T-cell (primary cell): ENCODE data around the gene DENND2A. TPM values are rescaled to one million over a fixed set of nuclear protein-coding genes. Genes with fewer than 3 reads are reported as not detected.

Experiments used
- ATAC-seq, 4 experiments: fragments of 200-7000 bp in 3 of 4; fragments of 150-1000 bp in 1 of 4; cut with Tn5 transposase; replicated peaks in 1 of 4; 1 replicate in 3 of 4; 2 replicates in 1 of 4; pipeline ENCODE4 v1.10.0; 2021; ENCODE audit warnings: moderate library complexity in 3 of 4, mild to moderate bottlenecking in 2 of 4, moderate number of reproducible peaks in 1 of 4
- CTCF ChIA-PET, 2 donors: fragments of 300-600 bp; sonication (Branson Sonifier 250); formaldehyde crosslinking; loops; one replicate each; lab custom pipeline; 2022; ENCODE audit warnings: antibody characterized with exemption in 2 of 2; lab: Charles Lee
- POLR2A ChIA-PET, 2 donors: fragments of 300-600 bp; sonication (Branson Sonifier 250); formaldehyde crosslinking; loops; one replicate each; lab custom pipeline; 2022; ENCODE audit warnings: antibody characterized with exemption in 2 of 2; lab: Charles Lee
- DNase-seq, 35 experiments: peaks; one replicate each; pipeline versions ENCODE4 v3.0.0 to v3.0.0-alpha.2; 2013 to 2023
- H3K27ac ChIP-seq: one replicate; pipeline ENCODE4 v1.5.1; 2013; ENCODE audit warnings: low read length
- H3K27me3 ChIP-seq, 2 experiments: replicated peaks in 1 of 2; 1 replicate in 1 of 2; 2 replicates in 1 of 2; pipeline versions ENCODE4 v1.6.1 to v1.7.0; 2013; ENCODE audit warnings: low read length in 1 of 2, mixed read lengths in 1 of 2; ENCODE audit not compliant: control insufficient read depth in 2 of 2, insufficient read depth in 2 of 2; ENCODE audit errors: extremely low read depth in 1 of 2
- H3K36me3 ChIP-seq, 2 donors: 1 replicate in 1 of 2; 2 replicates in 1 of 2; pipeline versions ENCODE4 v1.6.1 to v1.7.0; 2013; ENCODE audit warnings: low read length in 1 of 2; ENCODE audit not compliant: control insufficient read depth in 2 of 2, insufficient read depth in 1 of 2; ENCODE audit errors: extremely low read depth in 1 of 2
- H3K4me1 ChIP-seq, 2 experiments: 1 replicate in 1 of 2; 2 replicates in 1 of 2; pipeline versions ENCODE4 v1.6.1 to v1.7.0; 2013; ENCODE audit warnings: low read length in 2 of 2, mixed read lengths in 1 of 2; ENCODE audit not compliant: insufficient read depth in 2 of 2, control insufficient read depth in 1 of 2; ENCODE audit errors: extremely low read depth in 1 of 2
- H3K4me3 ChIP-seq, 2 donors: 1 replicate in 1 of 2; 2 replicates in 1 of 2; pipeline versions ENCODE4 v1.5.1 to v1.7.0; 2013; ENCODE audit warnings: mild to moderate bottlenecking in 2 of 2, low read length in 1 of 2, moderate library complexity in 1 of 2; ENCODE audit not compliant: control insufficient read depth in 1 of 2; ENCODE audit errors: extremely low read depth in 1 of 2
- H3K9me3 ChIP-seq: 2 replicates; pipeline ENCODE4 v1.7.0; 2013
- H3K27ac Mint-ChIP-seq, 2 donors: one replicate each; pipeline ENCODE4 v1.8.0; 2020 to 2021; ENCODE audit warnings: mild to moderate bottlenecking in 2 of 2, mixed read lengths in 2 of 2
- H3K27me3 Mint-ChIP-seq, 2 donors: one replicate each; pipeline ENCODE4 v1.8.0; 2021 to 2022; ENCODE audit warnings: mixed read lengths in 2 of 2
- H3K36me3 Mint-ChIP-seq: one replicate; pipeline ENCODE4 v1.8.0; 2021; ENCODE audit warnings: mixed read lengths
- H3K4me1 Mint-ChIP-seq, 3 donors: one replicate each; pipeline ENCODE4 v1.8.0; 2020 to 2022; ENCODE audit warnings: mixed read lengths in 3 of 3, mild to moderate bottlenecking in 1 of 3
- H3K4me3 Mint-ChIP-seq, 3 donors: one replicate each; pipeline ENCODE4 v1.8.0; 2020 to 2022; ENCODE audit warnings: mild to moderate bottlenecking in 3 of 3, mixed read lengths in 3 of 3, moderate library complexity in 3 of 3
- H3K9me3 Mint-ChIP-seq, 3 donors: one replicate each; pipeline ENCODE4 v1.8.0; 2020 to 2022; ENCODE audit warnings: mixed read lengths in 3 of 3
- WGBS: methylation state at CpG from one replicate; pipeline ENCODE4 v1.1.5; 2013; ENCODE audit warnings: missing lambda C conversion rate; ENCODE audit not compliant: insufficient coverage; 5-methylcytosine and 5-hydroxymethylcytosine counted together
- total RNA-seq, 35 experiments: library from RNA in 6 of 35; stranded (reverse) in 6 of 35; fragments of 120-200 nt in 1 of 35; gene quantifications; one replicate each; pipeline versions ENCODE4 v1.2.1 to v1.2.4 and lab custom pipeline; 2013 to 2026

The DENND2A gene
- total RNA-seq, 5 donors from 2014 or later (not counting 1 experiment from before 2014, with no cell fraction given): 0.09 TPM; not detected in 4

- ATAC-seq (no peak), DNase-seq (no peak)
- H3K36me3 Mint-ChIP-seq: peaks cover 31% of the 10 kb centered on the region
- Histone ChIP-seq H3K9me3 (no peaks in the 10 kb centered on the region), H3K27ac (no peak overlapping the region), H3K4me1 (peaks cover 3 to 22% of the 10 kb centered on the region in 2 experiments), H3K36me3 (peaks cover 7 to 17% of the 10 kb centered on the region in 2 donors), H3K4me3 (no peak overlapping the region), H3K27me3 (peaks cover 0 to 2% of the 10 kb centered on the region in 2 experiments)
- ChIA-PET CTCF (interaction anchor here (0.6 to 1.0 kb wide), 4 partner anchors 49 to 197 kb away, joined by 3 to 4 read pairs (median 3); no protein-coding TSS in a partner anchor), POLR2A (interaction anchor here in 1 of 2 donors (0.6 kb wide), 1 partner anchor 65 kb away, joined by 3 read pairs; no protein-coding TSS in a partner anchor)
- peak overlapping the region; percentile 69 to 80 for H3K27ac Mint-ChIP-seq
- H3K9me3 Mint-ChIP-seq: no peaks in the 10 kb centered on the region
- no peaks in the 10 kb centered on the region for H3K27me3 Mint-ChIP-seq
- peak overlapping the region; percentile 83 to 89 (median 86) for H3K4me3 Mint-ChIP-seq
- H3K4me1 Mint-ChIP-seq: peaks cover 31 to 49% (median 38%) of the 10 kb centered on the region in 3 donors
- WGBS: 94% methylated on average over 4 of the region's 5 CpGs
These were observed 33.8 kb upstream of the DENND2A start for GRCh38 chr7:140674356-140674800.

GRCh38 chr7:140673774-140674155 lies 33.2 kb upstream of the DENND2A start:
- Mint-ChIP-seq H3K36me3 (peaks cover 25% of the 10 kb centered on the region), H3K27me3 (no peaks in the 10 kb centered on the region)
- CTCF ChIA-PET: interaction anchor here (1.0 kb wide), 2 partner anchors 50 to 138 kb away, joined by 3 to 4 read pairs; no protein-coding TSS in a partner anchor

GRCh38 chr7:140673063-140673773 lies 32.6 kb upstream of the DENND2A start:
- peaks cover 3 to 22% of the 10 kb centered on the region in 2 experiments for H3K4me1 ChIP-seq
- peaks cover 5 to 10% of the 10 kb centered on the region in 2 donors for H3K36me3 ChIP-seq
- peak; percentile 79 to 83 (median 82) for ATAC-seq
- Mint-ChIP-seq H3K27ac (peak overlapping the region; percentile 89 to 95), H3K4me3 (peak overlapping the region; percentile 83 to 89 (median 86)), H3K36me3 (peaks cover 21% of the 10 kb centered on the region), H3K4me1 (peaks cover 29 to 47% (median 38%) of the 10 kb centered on the region in 3 donors), H3K27me3 (no peaks in the 10 kb centered on the region), H3K9me3 (no peaks in the 10 kb centered on the region)
- peak overlapping the region; percentile 53 to 64 for H3K4me3 ChIP-seq
- peaks cover 0 to 2% of the 10 kb centered on the region in 2 experiments for H3K27me3 ChIP-seq
- ChIA-PET POLR2A (no interaction called here), CTCF (interaction anchor here (0.6 to 1.0 kb wide), 3 partner anchors 50 to 1461 kb away, joined by 3 to 4 read pairs (median 4); no protein-coding TSS in a partner anchor)
- 0% methylated on average over 63 of the region's 72 CpGs for WGBS
- DNase-seq: peak; percentile 27 to 76 (median 56)
- H3K27ac ChIP-seq: peak overlapping the region; percentile 69
- no peaks in the 10 kb centered on the region for H3K9me3 ChIP-seq

More at GRCh38 chr7:140673774-140674155, 33.2 kb upstream of the DENND2A start:
- Histone ChIP-seq H3K4me1 (peaks cover 3 to 22% of the 10 kb centered on the region in 2 experiments), H3K36me3 (peaks cover 7 to 13% of the 10 kb centered on the region in 2 donors), H3K27me3 (peaks cover 0 to 2% of the 10 kb centered on the region in 2 experiments), H3K4me3 (peak overlapping the region; percentile 53 to 64), H3K9me3 (no peaks in the 10 kb centered on the region), H3K27ac (peak overlapping the region; percentile 69)
- POLR2A ChIA-PET: no interaction called here
- peaks cover 31 to 49% (median 38%) of the 10 kb centered on the region in 3 donors for H3K4me1 Mint-ChIP-seq
- peak overlapping the region; percentile 83 to 89 (median 86) for H3K4me3 Mint-ChIP-seq
- ATAC-seq (no peak), DNase-seq (no peak)
- 34% methylated on average over 16 of the region's 18 CpGs for WGBS
- no peaks in the 10 kb centered on the region for H3K9me3 Mint-ChIP-seq
- peak overlapping the region; percentile 89 to 95 for H3K27ac Mint-ChIP-seq

GRCh38 chr7:140672382-140673062 lies 31.9 kb upstream of the DENND2A start, which contains the start of gene ADCK2:
Gene ADCK2 (plus strand): TSS chr7:140672945. CDS start chr7:140673331, 386 bp downstream.
- Mint-ChIP-seq H3K4me3 (peak within 1 kb of the TSS; percentile 83 to 89 (median 86)), H3K27me3 (no peaks in the 10 kb centered on the region), H3K4me1 (peaks cover 22 to 40% (median 35%) of the 10 kb centered on the region in 3 donors), H3K36me3 (peaks cover 14% of the 10 kb centered on the region), H3K27ac (peak within 1 kb of the TSS; percentile 89 to 95), H3K9me3 (no peaks in the 10 kb centered on the region)
- H3K4me3 ChIP-seq: peak within 1 kb of the TSS; percentile 53 to 64
- POLR2A ChIA-PET: no interaction called here
- H3K27ac ChIP-seq: peak within 1 kb of the TSS; percentile 69
- peak in 28 of 35 experiments; percentile 18 to 78 (median 46) for DNase-seq
- peak; percentile 75 to 79 (median 76) for ATAC-seq
- peaks cover 0 to 2% of the 10 kb centered on the region in 2 experiments for H3K27me3 ChIP-seq
- WGBS: 2% methylated on average over 20 of the region's 41 CpGs
- CTCF ChIA-PET: interaction anchor here in 1 of 2 donors (0.6 kb wide), 1 partner anchor 1462 kb away, joined by 4 read pairs; no protein-coding TSS in a partner anchor
- H3K36me3 ChIP-seq: peaks cover 0 to 10% of the 10 kb centered on the region in 2 donors
- no peaks in the 10 kb centered on the region for H3K9me3 ChIP-seq
- H3K4me1 ChIP-seq: peaks cover 3 to 22% of the 10 kb centered on the region in 2 experiments

- no peaks in the 10 kb centered on the region for H3K27me3 Mint-ChIP-seq
- H3K4me1 ChIP-seq: peaks cover 3 to 22% of the 10 kb centered on the region in 2 experiments
- 96% methylated on average over 14 of the region's 15 CpGs for WGBS
- H3K27ac ChIP-seq: no peak overlapping the region
- H3K27ac Mint-ChIP-seq: peak overlapping the region; percentile 65 to 68
- H3K27me3 ChIP-seq: peaks cover 0 to 2% of the 10 kb centered on the region in 2 experiments
- H3K4me3 Mint-ChIP-seq: peak overlapping the region; percentile 75 to 89 (median 77)
- H3K4me3 ChIP-seq: no peak overlapping the region
- CTCF ChIA-PET: no interaction called here
- H3K9me3 Mint-ChIP-seq: no peaks in the 10 kb centered on the region
- peaks cover 19 to 37% (median 35%) of the 10 kb centered on the region in 3 donors for H3K4me1 Mint-ChIP-seq
- ATAC-seq (no peak), DNase-seq (no peak)
- H3K9me3 ChIP-seq: no peaks in the 10 kb centered on the region
- POLR2A ChIA-PET: no interaction called here
- H3K36me3 Mint-ChIP-seq: peaks cover 11% of the 10 kb centered on the region
- peaks cover 0 to 10% of the 10 kb centered on the region in 2 donors for H3K36me3 ChIP-seq
These were observed 31.4 kb upstream of the DENND2A start for GRCh38 chr7:140671966-140672365.
